Thyroid gland (tissue), 4 donors: ENCODE data around the gene ZNF541. TPM values are rescaled to one million over a fixed set of nuclear protein-coding genes. Genes with fewer than 3 reads are reported as not detected.
"Not testable (repeated sequence)": the region's sequence is repeated elsewhere in the genome, so short reads cannot be mapped to it uniquely, and the experiment has no call there.

Experiments used
- DNase-seq, 2 donors: peaks; one replicate each; pipeline ENCODE4 v3.0.0-alpha.2; 2019
- H3K27ac ChIP-seq, 3 donors: fragments of 200-600 bp; sonication (generic); 1 replicate in 2 of 3; 2 replicates in 1 of 3; pipeline ENCODE4 v1.5.1; 2016 to 2019; ENCODE audit warnings: mild to moderate bottlenecking in 1 of 3, moderate library complexity in 1 of 3
- H3K27me3 ChIP-seq: fragments of 200-600 bp; sonication (generic); one replicate; pipeline ENCODE4 v1.5.1; 2019
- H3K36me3 ChIP-seq, 2 donors: fragments of 200-600 bp; sonication (generic); one replicate each; pipeline ENCODE4 v1.5.1; 2016 to 2019
- H3K4me1 ChIP-seq, 2 donors: fragments of 200-600 bp; sonication (generic); one replicate each; pipeline ENCODE4 v1.5.1; 2017 to 2019
- H3K4me3 ChIP-seq, 3 donors: fragments of 200-600 bp; sonication (generic); replicated peaks in 1 of 3; 1 replicate in 2 of 3; 2 replicates in 1 of 3; pipeline ENCODE4 v1.5.1; 2016; ENCODE audit warnings: mild to moderate bottlenecking in 1 of 3
- H3K9me3 ChIP-seq: fragments of 200-600 bp; sonication (generic); one replicate; pipeline ENCODE4 v1.5.1; 2017
- POLR2A ChIP-seq, 2 donors: fragments of 450-650 bp; IDR thresholded peaks; one replicate each; pipeline ENCODE4 v1.6.1; 2017; ENCODE audit warnings: antibody characterized with exemption in 2 of 2, mild to moderate bottlenecking in 2 of 2, moderate library complexity in 1 of 2
- WGBS, 2 donors: methylation state at CpG; one replicate each; pipeline ENCODE4 v1.1.5; 2017; 5-methylcytosine and 5-hydroxymethylcytosine counted together
- intact Hi-C: fragments of 100-400 bp; cut with DNase I; formaldehyde crosslinking; loops from one replicate; pipeline ENCODE4 v1.15.1; 2023
- total RNA-seq, 4 donors: library from RNA; depleted of rRNA; stranded (reverse); fragments of >200 nt; gene quantifications; one replicate each; pipeline ENCODE4 v1.2.3, GENCODE V29; 2016
- TF ChIP-seq, protein P1 (sequence below), 6 experiments: fragments of 200-600 bp in 3 of 6; fragments of 450-650 bp in 3 of 6; sonication (generic) in 3 of 6; IDR thresholded peaks; one replicate each; pipeline ENCODE4 v1.5.1; 2016 to 2019; ENCODE audit warnings: antibody characterized with exemption in 6 of 6, mild to moderate bottlenecking in 2 of 6, inconsistent platforms in 1 of 6, moderate library complexity in 1 of 6

ZNF541 gene
- total RNA-seq, 4 donors from 2014 or later = 0.40 to 1.1 (median 0.56) TPM; not detected in 1

GRCh38 chr19:47598407-47599349, 25.7 kb upstream of the ZNF541 start:
- H3K9me3 ChIP-seq = no peaks in the 10 kb centered on the region
- H3K27me3 ChIP-seq = no peaks in the 10 kb centered on the region
- peak overlapping the region; percentile 23 to 51 (median 30) for H3K27ac ChIP-seq
- DNase-seq = peak; percentile 17 to 49
- no peaks in the 10 kb centered on the region for H3K36me3 ChIP-seq
- 34 to 36% methylated on average over 21 of the region's 21 CpGs for WGBS, 2 donors
- H3K4me3 ChIP-seq = no peak overlapping the region
- peaks cover 0 to 4% of the 10 kb centered on the region in 2 donors for H3K4me1 ChIP-seq
- TF ChIP-seq, protein P1, sequence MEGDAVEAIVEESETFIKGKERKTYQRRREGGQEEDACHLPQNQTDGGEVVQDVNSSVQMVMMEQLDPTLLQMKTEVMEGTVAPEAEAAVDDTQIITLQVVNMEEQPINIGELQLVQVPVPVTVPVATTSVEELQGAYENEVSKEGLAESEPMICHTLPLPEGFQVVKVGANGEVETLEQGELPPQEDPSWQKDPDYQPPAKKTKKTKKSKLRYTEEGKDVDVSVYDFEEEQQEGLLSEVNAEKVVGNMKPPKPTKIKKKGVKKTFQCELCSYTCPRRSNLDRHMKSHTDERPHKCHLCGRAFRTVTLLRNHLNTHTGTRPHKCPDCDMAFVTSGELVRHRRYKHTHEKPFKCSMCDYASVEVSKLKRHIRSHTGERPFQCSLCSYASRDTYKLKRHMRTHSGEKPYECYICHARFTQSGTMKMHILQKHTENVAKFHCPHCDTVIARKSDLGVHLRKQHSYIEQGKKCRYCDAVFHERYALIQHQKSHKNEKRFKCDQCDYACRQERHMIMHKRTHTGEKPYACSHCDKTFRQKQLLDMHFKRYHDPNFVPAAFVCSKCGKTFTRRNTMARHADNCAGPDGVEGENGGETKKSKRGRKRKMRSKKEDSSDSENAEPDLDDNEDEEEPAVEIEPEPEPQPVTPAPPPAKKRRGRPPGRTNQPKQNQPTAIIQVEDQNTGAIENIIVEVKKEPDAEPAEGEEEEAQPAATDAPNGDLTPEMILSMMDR (IDR thresholded peaks at IDR 0.05) = no peak
- no peak for TF ChIP-seq POLR2A (IDR thresholded peaks at IDR 0.05)
- intact Hi-C loops = no loop called here

DNA sequence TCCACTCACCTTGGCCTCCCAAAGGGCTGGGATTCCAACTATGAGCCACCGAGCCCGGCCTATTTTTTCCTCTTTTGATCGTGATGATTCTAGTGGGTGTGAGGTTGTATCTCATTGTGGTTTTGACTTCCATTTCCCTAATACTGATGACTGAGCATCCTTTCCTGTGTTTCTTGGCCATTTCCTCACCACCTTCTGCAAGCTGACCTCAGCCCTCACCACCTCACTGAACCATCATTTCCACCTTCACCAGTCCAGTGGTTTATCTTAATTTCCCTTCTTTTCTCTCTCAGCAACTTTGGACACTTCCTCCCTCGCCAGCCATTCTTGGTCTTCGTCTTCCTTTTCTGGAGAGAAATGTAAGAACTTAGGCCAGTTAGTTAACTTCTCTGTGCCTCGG, 23.0 kb upstream of the ZNF541 start:
- H3K36me3 ChIP-seq = no peaks in the 10 kb centered on the region
- 73 to 86% methylated on average over 6 of the region's 6 CpGs for WGBS, 2 donors
- intact Hi-C loops = no loop called here
- TF ChIP-seq, protein P1 (IDR thresholded peaks at IDR 0.05) = no peak
- no peak for TF ChIP-seq POLR2A (IDR thresholded peaks at IDR 0.05)
- no peaks in the 10 kb centered on the region for H3K9me3 ChIP-seq
- peaks cover 0 to 4% of the 10 kb centered on the region in 2 donors for H3K4me1 ChIP-seq
- H3K27ac ChIP-seq = no peak overlapping the region
- H3K4me3 ChIP-seq = no peak overlapping the region
- H3K27me3 ChIP-seq = no peaks in the 10 kb centered on the region
- no peak for DNase-seq

DNA sequence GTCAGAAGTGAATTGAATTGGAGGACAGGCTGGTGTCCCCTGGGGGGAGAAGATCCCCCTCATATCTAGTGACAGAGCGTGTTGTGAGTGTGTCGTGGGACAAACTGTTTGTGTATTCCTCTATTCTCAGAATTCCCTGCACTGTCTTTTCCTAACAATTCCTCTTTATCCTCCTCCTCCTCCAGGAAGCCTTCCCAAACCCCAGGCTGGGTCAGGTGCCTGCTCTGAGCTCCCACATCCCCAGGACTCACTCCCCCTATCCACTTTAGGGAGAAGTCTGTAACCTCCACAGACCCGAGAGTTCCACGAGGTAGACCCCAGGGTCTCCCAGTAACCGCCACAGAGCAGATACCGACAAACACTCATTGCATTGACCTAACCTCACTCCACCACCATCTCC, 20.9 kb upstream of the ZNF541 start:
- Histone ChIP-seq H3K27me3 (no peaks in the 10 kb centered on the region), H3K36me3 (no peaks in the 10 kb centered on the region), H3K4me1 (peaks cover 0 to under 1% of the 10 kb centered on the region in 2 donors), H3K9me3 (no peaks in the 10 kb centered on the region), H3K27ac (no peak overlapping the region), H3K4me3 (no peak overlapping the region)
- 87 to 91% methylated on average over 6 of the region's 6 CpGs for WGBS, 2 donors
- no peak for DNase-seq
- intact Hi-C loops = no loop called here
- TF ChIP-seq, protein P1 (IDR thresholded peaks at IDR 0.05) = no peak
- no peak for TF ChIP-seq POLR2A (IDR thresholded peaks at IDR 0.05)

DNA sequence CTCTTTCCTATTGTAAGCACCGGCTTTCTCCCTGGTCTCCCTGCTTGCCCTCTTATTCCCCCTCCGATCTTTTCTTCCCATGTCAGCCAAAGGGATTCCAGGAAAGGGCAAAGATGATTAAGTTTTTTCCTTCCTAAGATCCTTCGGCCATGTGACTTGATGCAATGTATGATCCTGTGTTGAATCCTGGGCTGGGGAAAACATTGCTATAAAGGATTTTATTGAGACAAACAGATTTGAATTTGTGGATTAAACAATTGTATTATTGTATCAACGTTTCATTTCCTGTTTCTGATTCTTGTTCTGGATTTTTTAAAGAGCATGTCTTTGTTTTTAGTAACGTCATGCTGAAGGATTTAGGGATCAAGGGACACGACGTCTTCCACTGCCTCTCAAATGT, 16.9 kb upstream of the ZNF541 start:
- 46% methylated on average over 7 of the region's 7 CpGs for WGBS, 2 donors
- intact Hi-C loops = no loop called here
- Histone ChIP-seq H3K27ac (no peak overlapping the region), H3K27me3 (no peaks in the 10 kb centered on the region), H3K4me1 (no peaks in the 10 kb centered on the region), H3K36me3 (no peaks in the 10 kb centered on the region), H3K4me3 (no peak overlapping the region), H3K9me3 (no peaks in the 10 kb centered on the region)
- DNase-seq = no peak
- TF ChIP-seq, protein P1 (IDR thresholded peaks at IDR 0.05) = no peak
- no peak for TF ChIP-seq POLR2A (IDR thresholded peaks at IDR 0.05)

DNA sequence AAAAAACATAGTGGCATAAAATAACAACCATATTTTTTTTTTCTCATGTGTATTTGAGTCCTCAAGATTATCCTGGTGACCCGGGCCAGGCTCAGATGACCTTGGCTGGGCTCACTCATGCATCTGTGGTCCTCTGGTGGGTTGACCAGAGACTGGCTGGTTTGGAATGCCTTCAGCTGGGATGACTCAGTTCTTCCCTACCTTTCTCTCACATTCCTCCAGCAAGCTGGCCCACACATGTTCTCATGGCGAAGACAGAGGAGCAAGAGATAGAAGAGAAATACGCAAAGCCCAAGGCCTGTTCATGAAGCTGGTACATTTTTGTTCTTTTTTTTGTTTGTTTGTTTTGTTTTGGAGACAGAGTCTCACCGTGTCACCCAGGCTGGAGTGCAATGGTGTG, 14.3 kb upstream of the ZNF541 start:
- H3K4me1 ChIP-seq = no peaks in the 10 kb centered on the region
- WGBS, 2 donors = 91 to 92% methylated on average over 4 of the region's 4 CpGs
- intact Hi-C loops = no loop called here

DNA sequence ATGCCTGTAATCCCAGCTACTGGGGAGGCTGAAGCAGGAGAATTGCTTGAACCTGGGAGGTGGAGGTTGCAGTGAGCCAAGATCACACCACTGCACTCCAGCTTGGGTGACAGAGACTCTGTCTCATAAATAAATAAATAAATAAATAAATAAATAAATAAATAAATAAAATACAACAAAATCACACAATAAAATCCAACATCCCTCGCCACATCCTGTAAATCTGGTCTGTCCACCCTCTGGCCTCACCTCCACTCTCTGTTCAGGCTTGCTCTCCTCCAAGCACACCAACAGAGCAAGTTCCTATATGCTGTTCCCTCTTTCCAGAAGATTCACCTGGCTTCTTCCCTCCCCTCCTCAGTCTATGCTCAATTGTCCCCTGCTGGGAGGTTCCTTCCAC, 10.2 kb upstream of the ZNF541 start:
- 94 to 100% methylated on average over 1 of the region's 1 CpG for WGBS, 2 donors
- not testable (repeated sequence) for H3K27me3 ChIP-seq, H3K27ac ChIP-seq

More for the DNA sequence above, 14.3 kb upstream of the ZNF541 start:
- Histone ChIP-seq H3K27ac (no peak overlapping the region), H3K27me3 (no peaks in the 10 kb centered on the region), H3K36me3 (no peaks in the 10 kb centered on the region), H3K9me3 (no peaks in the 10 kb centered on the region), H3K4me3 (no peak overlapping the region)
- no peak for TF ChIP-seq POLR2A (IDR thresholded peaks at IDR 0.05)
- TF ChIP-seq, protein P1 (IDR thresholded peaks at IDR 0.05) = no peak
- no peak for DNase-seq

More for the DNA sequence above, 10.2 kb upstream of the ZNF541 start:
- H3K4me3 ChIP-seq, H3K36me3 ChIP-seq, H3K9me3 ChIP-seq, DNase-seq, intact Hi-C loops: not testable (repeated sequence)
- peaks cover 0 to 12% of the 10 kb centered on the region in 2 donors for H3K4me1 ChIP-seq
